K562 (cell line): ENCODE measurements around the gene PATL1. TPM values are rescaled to one million over a fixed set of nuclear protein-coding genes. Genes with fewer than 3 reads are reported as not detected.

Experiments
- E2F6 ChIP-seq, 2 experiments: IDR thresholded peaks; 2 replicates each; pipeline ENCODE4 v1.6.1; 2011; ENCODE audit warnings: borderline replicate concordance in 1 of 2, control low read depth in 1 of 2, low read depth in 1 of 2, low read length in 1 of 2, mild to moderate bottlenecking in 1 of 2, mixed read lengths in 1 of 2, moderate library complexity in 1 of 2; ENCODE audit not compliant: insufficient read depth in 1 of 2, insufficient read length in 1 of 2, poor library complexity in 1 of 2, severe bottlenecking in 1 of 2; ENCODE audit errors: extremely low read depth in 1 of 2
- KAT2B ChIP-seq: IDR thresholded peaks from one replicate; pipeline ENCODE4 v1.6.1; 2012; ENCODE audit warnings: low read depth, mild to moderate bottlenecking, control low read depth, inconsistent platforms, low read length, moderate library complexity
- PHF8 ChIP-seq: fragments of 200-600 bp; sonication (generic); IDR thresholded peaks from 2 replicates; pipeline ENCODE4 v1.6.1; 2012; ENCODE audit warnings: mixed run types, mild to moderate bottlenecking, inconsistent platforms, low read length, moderate library complexity, borderline replicate concordance
- ZBTB40 ChIP-seq, 2 experiments: fragments of 450-650 bp in 1 of 2; sonication (generic) in 1 of 2; formaldehyde crosslinking in 1 of 2; IDR thresholded peaks; 2 replicates each; pipeline versions ENCODE4 v1.7.1 to v1.9.0; 2016 to 2022; ENCODE audit warnings: inconsistent platforms in 1 of 2, mild to moderate bottlenecking in 1 of 2, missing genetic modification reagents in 1 of 2
- ZNF318 ChIP-seq, 2 experiments: fragments of 450-650 bp; IDR thresholded peaks; 2 replicates each; pipeline ENCODE4 v1.6.1; 2016; ENCODE audit warnings: mild to moderate bottlenecking in 2 of 2, borderline replicate concordance in 1 of 2, low read depth in 1 of 2, moderate library complexity in 1 of 2
- ZNF408 ChIP-seq: fragments of 250-450 bp; sonication (Bioruptor Pico); IDR thresholded peaks from 2 replicates; pipeline ENCODE4 v1.4.0; 2020; ENCODE audit warnings: low read depth, mild to moderate bottlenecking, moderate library complexity
- polyA plus RNA-seq, 8 experiments: library from polyadenylated mRNA; depleted of rRNA in 4 of 8; stranded (reverse) in 5 of 8; unstranded in 3 of 8; fragments of >200 nt; fragmentation: Nextera tagmentation in 2 of 8; fragmentation: Illumina TruSeq in 1 of 8; extraction: Ambion mirVana in 2 of 8; extraction: Trizol in 1 of 8; gene quantifications; 2 replicates each; pipeline versions ENCODE4 v1.2.1 to v1.2.3, GENCODE V29; 2011 to 2014; ENCODE audit warnings: inconsistent platforms in 1 of 8, missing spikeins in 1 of 8
- total RNA-seq, 7 experiments: library from RNA; depleted of rRNA in 6 of 7; stranded (reverse); fragments of >200 nt in 6 of 7; fragmentation: Illumina TruSeq in 2 of 7; extraction: Trizol in 2 of 7; gene quantifications; 2 replicates each; pipeline versions ENCODE4 v1.2.1 to v1.2.3, GENCODE V29; 2011 to 2021; ENCODE audit warnings: low replicate concordance in 1 of 7

Gene PATL1
- total and polyA plus RNA-seq, 9 of the 15 experiments (the other 6 are each of a cell fraction or from before 2014, with no cell fraction given): 3.2 to 48.0 (median 16.4) TPM

- 0 out of 4 replicates have a peak, but pooled peaks of 1 of the 2 experiments have one; percentile 1 for TF ChIP-seq ZNF318 (IDR thresholded peaks at IDR 0.05; ENCODE audit: borderline replicate concordance in 1 of 2, low read depth in 1 of 2)
- TF ChIP-seq ZNF408 (CRISPR knock-in tag): no peak
- TF ChIP-seq KAT2B: no peak
- TF ChIP-seq PHF8: peak; percentile 39; the same call in 1 of the 2 replicates
- 0 out of 2 replicates have a peak, but pooled peaks have one; percentile 37 for TF ChIP-seq ZBTB40 (IDR thresholded peaks at IDR 0.05)
- no peak for TF ChIP-seq ZBTB40 (CRISPR knock-in tag; IDR thresholded peaks at IDR 0.05)
- TF ChIP-seq E2F6 (IDR thresholded peaks at IDR 0.05; ENCODE audit: borderline replicate concordance in 1 of 2, extremely low read depth in 1 of 2, insufficient read depth in 1 of 2, insufficient read length in 1 of 2, low read depth in 1 of 2, low read length in 1 of 2, poor library complexity in 1 of 2, severe bottlenecking in 1 of 2): peak; percentile 85 to 97
These were observed 773 bp upstream of the PATL1 start (continued) for GRCh38 chr11:59669611-59670009.
